Astrocyte of the cerebellum (primary cell): ENCODE results near the gene AGL.
"Not testable (repeated sequence)": the region's sequence is repeated elsewhere in the genome, so short reads cannot be mapped to it uniquely, and the experiment has no call there.

Source experiments
- DNase-seq: peaks from one replicate; pipeline ENCODE4 v3.0.0-alpha.2; 2011; ENCODE audit warnings: low read depth
- H3K4me3 ChIP-seq: 2 replicates; pipeline ENCODE4 v1.5.1; 2011; ENCODE audit warnings: mild to moderate bottlenecking, low read depth, low read length, moderate library complexity
- CTCF ChIP-seq: IDR thresholded peaks from 2 replicates; pipeline ENCODE4 v1.5.1; 2012; ENCODE audit warnings: low read length, low read depth, moderate library complexity, mild to moderate bottlenecking; ENCODE audit errors: missing control alignments
- in situ Hi-C: cut with HindIII; loops from 2 replicates; pipeline ENCODE4 v1.10.0; 2017; ENCODE audit warnings: low sequenced_read_pairs

AGL gene

GRCh38 chr1:99886841-99887240, 36.7 kb downstream of the AGL start:
- no peak for TF ChIP-seq CTCF
- no peak overlapping the region for H3K4me3 ChIP-seq
- in situ Hi-C loops = no loop called here
- no peak for DNase-seq

GRCh38 chr1:99887890-99888289, 37.7 kb downstream of the AGL start:
- in situ Hi-C loops = no loop called here
- TF ChIP-seq CTCF = no peak
- H3K4me3 ChIP-seq = no peak overlapping the region
- no peak for DNase-seq

- TF ChIP-seq CTCF = no peak
- no peak for DNase-seq
- no peak overlapping the region for H3K4me3 ChIP-seq
- in situ Hi-C loops = no loop called here
Measured at GRCh38 chr1:99891997-99892396, 41.8 kb downstream of the AGL start.

DNA sequence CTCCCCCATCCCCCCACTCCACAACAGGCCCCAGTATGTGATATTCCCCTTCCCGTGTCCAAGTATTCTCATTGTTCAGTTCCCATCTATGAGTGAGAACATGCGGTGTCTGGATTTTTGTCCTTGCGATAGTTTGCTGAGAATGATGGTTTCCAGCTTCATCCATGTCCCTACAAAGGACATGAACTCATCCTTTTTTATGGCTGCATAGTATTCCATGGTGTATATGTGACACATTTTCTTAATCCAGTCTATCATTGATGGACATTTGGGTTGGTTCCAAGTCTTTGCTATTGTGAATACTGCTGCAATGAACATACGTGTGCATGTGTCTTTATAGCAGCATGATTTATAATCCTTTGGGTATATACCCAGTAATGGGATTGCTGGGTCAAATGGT, 53.1 kb downstream of the AGL start:
- DNase-seq, H3K4me3 ChIP-seq, in situ Hi-C loops: not testable (repeated sequence)

- no peak overlapping the region for H3K4me3 ChIP-seq
- in situ Hi-C loops = no loop called here
- no peak for TF ChIP-seq CTCF
- no peak for DNase-seq
Measured at GRCh38 chr1:99906535-99906934, 56.4 kb downstream of the AGL start.

DNA sequence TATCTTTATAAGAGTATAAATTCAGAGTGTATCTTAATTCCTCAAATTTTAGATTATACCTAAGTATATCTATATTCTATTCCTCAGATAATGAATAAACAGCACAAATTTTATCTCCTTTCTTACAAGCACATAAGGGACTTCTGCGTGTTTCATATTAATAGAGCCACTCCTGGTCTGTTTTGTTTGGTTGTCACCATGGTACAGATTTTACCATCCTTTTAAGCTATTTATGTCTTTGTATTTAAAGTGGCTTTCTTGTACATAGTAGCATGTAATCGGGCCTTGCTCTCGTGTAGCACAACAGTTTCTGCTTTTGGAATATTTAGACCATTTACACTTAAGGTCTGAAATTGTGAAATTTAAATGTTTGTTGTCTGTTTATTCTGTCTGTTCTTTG, 67.1 kb downstream of the AGL start:
- in situ Hi-C loops = no loop called here
- DNase-seq = no peak
- no peak for TF ChIP-seq CTCF
- no peak overlapping the region for H3K4me3 ChIP-seq

DNA sequence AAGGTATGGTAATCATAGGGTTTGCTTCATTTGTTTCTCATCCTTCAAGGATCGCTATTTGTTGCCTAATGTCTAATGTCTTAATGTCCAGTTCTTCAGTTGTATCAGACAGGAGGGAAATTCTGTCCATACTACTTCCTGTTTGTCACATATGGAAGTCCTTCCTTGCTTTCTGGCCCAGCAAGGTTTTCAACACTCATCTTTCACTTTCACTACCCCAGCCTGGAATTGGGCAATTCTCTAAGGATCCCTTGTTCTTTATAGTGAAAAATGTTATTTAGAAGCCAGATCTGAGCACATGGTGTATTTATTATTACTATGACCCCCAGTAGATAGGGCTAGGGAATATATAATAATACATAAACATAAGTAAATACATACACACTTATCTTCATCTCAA, 69.1 kb downstream of the AGL start:
- no peak for TF ChIP-seq CTCF
- in situ Hi-C loops = no loop called here
- no peak overlapping the region for H3K4me3 ChIP-seq
- no peak for DNase-seq
